Caki2 (cell line): ENCODE data around the gene ADAMTS10. TPM values are rescaled to one million over a fixed set of nuclear protein-coding genes. Genes with fewer than 3 reads are reported as not detected.

ENCODE experiments used
- DNase-seq: peaks from one replicate; pipeline ENCODE4 v3.0.0-alpha.2; 2015; ENCODE audit warnings: low read depth
- in situ Hi-C: cut with HindIII; loops from 2 replicates; pipeline ENCODE4 v1.10.0; 2016; ENCODE audit warnings: low sequenced_read_pairs, low pct_unique_long_range_greater_than_20kb, mixed read lengths
- total RNA-seq: library from RNA; depleted of rRNA; stranded (reverse); fragments of >200 nt; shearing (Covaris generic); gene quantifications from 2 replicates; pipeline ENCODE4 v1.2.3, GENCODE V29; 2014; ENCODE audit warnings: low replicate concordance

ADAMTS10 gene
- total RNA-seq, 1 experiment from 2014 or later = 4.8 TPM

- in situ Hi-C loops = no loop called here
- no peak for DNase-seq
These were observed 1.6 kb downstream of the ADAMTS10 start for GRCh38 chr19:8608941-8609278.

DNA sequence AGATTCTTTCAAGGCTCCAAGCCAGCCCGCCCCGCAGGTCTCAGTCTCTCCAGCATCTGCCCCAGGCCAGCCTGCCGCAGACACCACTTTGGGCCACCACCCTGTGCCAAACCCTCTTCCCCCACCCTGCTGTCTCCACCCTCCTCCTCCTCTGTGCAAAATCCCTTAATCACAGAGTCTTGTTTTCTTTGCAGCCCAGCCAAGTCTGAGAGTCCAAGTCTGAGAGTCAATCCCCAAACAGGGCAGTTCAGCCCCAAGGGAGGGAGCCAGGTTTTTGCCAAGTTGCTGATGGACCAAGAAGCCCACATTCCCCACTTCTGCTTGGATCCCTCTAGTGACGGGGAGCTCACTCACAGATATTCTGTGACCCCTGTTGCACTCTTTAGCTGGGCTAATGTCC is 3.1 kb downstream of the ADAMTS10 start:
- no peak for DNase-seq
- in situ Hi-C loops = no loop called here

- in situ Hi-C loops = no loop called here
These were observed 5.0 kb downstream of the ADAMTS10 start for GRCh38 chr19:8605514-8605913.

GRCh38 chr19:8601796-8602195 is 8.7 kb downstream of the ADAMTS10 start:
- in situ Hi-C loops = no loop called here
- no peak for DNase-seq

More at GRCh38 chr19:8605514-8605913, 5.0 kb downstream of the ADAMTS10 start:
- DNase-seq = no peak

GRCh38 chr19:8600816-8601215 is 9.7 kb downstream of the ADAMTS10 start:
- in situ Hi-C loops = no loop called here
- no peak for DNase-seq

DNA sequence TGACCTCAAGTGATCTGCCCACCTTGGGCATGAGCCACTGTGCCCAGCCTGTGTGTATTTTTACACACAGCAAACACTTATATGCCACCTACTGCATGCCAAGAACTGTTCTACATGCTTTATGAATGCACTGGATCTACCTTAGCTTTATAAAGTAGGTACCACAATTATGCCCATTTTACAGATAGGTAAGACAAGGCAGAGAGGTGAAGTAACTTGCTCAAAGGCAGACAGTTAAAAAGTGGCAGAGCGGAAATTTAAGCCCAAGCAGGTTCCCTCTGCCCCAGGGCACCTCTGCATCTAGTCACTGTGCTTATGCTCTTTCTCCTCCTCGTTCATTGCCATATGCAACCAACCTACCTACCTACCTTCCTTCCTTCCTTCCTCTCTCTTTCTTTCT is 10.5 kb downstream of the ADAMTS10 start:
- DNase-seq = no peak

GRCh38 chr19:8596168-8596567 is 14.3 kb downstream of the ADAMTS10 start:
- in situ Hi-C loops = no loop called here
- no peak for DNase-seq

More for the DNA sequence above, 10.5 kb downstream of the ADAMTS10 start:
- in situ Hi-C loops = no loop called here

DNA sequence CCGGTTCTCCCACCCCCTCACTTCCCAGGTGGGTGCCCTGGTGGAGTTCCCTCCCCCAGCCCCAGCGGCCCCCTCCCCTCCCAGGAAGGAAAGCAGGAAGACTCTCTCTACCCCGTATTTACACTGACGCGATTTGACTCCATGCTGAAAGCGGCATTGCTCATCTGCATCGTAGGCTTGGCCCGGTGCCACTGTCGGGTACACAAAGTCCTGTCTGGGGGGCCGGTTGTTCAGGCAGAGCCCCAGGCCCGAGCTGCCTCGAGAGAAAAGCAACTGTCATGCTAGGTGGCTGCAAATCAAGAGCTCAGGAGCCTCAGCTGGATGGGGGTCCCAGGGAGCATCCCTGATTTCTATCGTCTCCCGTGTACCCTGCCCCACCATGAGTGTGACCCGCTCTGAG is 14.9 kb downstream of the ADAMTS10 start:
- DNase-seq = no peak
- in situ Hi-C loops = no loop called here

- in situ Hi-C loops = no loop called here
- DNase-seq = no peak
These were observed 16.6 kb downstream of the ADAMTS10 start for GRCh38 chr19:8593931-8594330.

GRCh38 chr19:8592231-8593009 is 18.1 kb downstream of the ADAMTS10 start:
- in situ Hi-C loops = no loop called here
- DNase-seq = peak; percentile 96

DNA sequence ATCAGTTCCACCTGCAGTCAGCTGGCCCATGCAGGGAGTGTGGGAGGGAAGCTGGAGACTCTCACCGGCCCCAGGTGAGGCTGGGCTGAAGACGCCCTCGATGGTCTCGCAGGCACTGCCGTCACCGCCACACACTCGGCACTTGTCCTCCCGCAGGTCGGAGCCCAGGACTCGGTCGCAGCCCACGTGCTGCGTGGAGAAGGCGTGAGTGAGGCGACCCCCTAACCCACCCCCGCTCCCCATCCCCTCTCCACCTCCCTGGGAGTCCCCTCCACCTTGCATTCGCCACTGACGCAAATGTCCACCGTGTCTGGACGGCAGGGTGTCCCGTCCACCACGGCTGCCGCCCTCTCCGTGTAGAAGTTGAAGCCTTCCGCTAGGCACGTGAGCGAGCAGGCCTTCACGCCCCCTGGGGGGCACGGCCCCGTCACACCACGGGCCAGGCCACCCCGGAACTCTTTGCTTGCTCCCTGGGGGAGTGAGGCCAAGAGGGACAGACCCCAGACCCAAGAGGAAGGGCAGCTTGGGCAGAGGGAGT is 21.3 kb downstream of the ADAMTS10 start:
- in situ Hi-C loops = no loop called here
- DNase-seq = no peak

- no peak for DNase-seq
- in situ Hi-C loops = no loop called here
These were observed 24.4 kb downstream of the ADAMTS10 start for GRCh38 chr19:8585894-8586750.

DNA sequence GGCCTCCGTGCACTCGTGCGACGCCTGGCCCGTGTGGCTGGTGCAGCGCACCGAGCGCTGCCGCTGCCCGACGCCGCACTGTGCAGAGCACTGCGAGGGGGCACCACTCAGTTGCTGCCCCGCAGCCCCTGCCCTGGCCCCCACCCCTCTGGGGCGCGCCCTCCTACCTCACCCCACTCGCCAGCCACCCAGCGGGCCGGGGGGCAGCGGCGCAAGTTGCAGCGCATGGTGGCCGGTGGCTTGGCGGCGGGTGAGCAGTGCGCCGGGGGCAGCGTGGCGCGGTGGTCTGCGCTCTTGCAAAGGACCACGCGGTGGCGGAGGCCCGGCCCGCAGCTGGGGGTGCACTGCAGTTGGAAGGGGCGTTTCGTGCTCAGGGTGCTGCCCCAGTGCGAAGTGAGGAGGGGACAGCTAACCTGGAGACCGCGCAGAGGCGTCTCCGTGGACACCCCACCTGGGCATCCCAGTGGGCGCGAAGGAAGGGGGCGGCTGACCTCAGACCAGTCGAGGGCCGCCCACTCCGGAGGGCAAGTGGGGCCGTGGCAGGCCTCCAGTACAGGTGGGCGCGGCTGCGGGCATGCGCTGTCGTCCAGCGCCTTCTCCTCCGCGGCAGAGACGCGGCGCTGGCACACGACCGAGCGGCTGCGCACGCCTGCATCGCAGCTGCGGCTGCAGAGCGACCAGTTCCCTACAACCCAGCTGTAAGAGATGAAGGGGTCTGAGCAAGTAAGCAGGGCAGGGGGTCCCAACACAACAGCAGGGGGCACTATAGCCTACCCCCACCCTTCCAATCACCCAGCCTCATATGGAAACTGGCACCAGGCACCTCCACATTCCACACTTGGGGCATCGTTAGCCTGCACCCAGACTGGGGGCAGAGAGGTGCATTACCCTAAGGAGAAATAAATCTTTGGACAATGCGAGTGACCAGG is 25.3 kb downstream of the ADAMTS10 start:
- no peak for DNase-seq
- in situ Hi-C loops = no loop called here

- peak; percentile 64 for DNase-seq
- in situ Hi-C loops = no loop called here
These were observed 29.7 kb downstream of the ADAMTS10 start for GRCh38 chr19:8580710-8581281.

DNA sequence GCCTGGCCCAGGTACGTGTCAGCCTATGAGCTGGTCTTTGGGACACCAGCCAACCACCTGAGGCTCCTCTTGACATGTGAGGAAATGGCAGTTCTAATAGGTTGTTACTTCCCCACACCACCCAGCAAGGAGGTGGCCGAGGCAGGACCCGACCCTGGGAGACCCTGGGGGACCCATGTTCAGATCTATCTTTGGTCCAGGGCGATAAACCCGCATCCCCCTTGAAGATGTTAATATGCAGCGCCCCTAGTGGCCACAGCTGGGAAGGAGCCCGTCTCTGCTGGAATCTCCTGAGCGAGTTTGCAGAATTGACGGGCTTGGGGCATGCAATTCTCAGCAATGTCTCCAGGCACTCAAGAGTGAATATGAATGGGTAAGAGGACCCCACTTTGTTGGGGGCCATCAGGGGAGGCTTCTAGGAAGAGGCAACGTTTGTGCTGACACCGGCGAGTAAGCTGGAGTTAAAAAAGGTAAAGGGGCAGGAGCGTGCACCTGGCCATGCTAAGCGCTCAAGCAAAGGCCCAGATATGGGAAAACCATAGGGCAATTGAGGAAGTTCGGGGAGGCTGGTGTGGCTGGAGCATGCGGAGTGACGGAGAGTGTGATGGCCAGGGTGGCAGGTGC is 31.8 kb downstream of the ADAMTS10 start:
- peak; percentile 42 for DNase-seq
- in situ Hi-C loops = no loop called here

DNA sequence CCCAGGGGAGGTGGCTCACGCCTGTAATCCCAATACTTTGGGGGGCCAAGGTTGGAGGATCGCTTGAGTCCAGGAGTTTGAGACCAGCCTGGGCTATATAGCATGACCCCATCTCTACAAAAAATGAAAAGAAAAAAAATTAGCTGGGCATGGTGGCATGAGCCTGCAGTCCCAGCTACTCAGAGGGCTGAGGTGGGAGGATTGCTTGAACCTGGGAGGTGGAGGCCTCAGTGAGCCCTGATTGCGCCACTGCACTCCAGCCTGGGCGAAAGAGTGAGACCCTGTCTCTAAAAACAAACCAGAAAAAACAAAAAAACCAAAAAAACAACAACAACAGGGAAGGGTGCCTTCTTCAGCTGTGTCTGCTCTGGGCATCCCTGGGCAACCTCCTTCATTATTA is 32.8 kb downstream of the ADAMTS10 start:
- DNase-seq = no peak
- in situ Hi-C loops = no loop called here

DNA sequence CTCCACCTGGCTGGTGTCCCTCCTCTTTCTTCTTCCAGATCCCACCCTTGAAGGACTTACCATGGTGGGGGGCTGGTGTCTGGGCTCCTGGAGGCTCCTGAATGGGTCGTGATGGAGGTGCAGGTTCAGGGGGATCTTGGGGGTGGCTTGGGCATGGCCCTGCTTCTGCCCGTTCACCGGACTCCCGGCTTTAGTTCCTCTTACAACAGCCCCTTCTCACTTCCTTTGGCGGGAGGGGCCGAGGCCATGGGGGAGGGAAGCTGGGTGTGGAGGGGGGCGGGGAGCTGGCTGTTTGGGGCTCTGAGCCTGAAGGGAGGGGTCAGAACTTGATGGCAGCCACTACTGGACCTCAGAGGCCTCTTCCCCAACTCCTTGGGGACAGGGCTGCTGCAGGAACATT is 33.3 kb downstream of the ADAMTS10 start, which contains the start of gene MYO1F:
TSS of gene MYO1F (minus strand) at position 196 of the 400 bp plus-strand sequence. CDS start at position 63, 133 bp downstream.
- in situ Hi-C loops = no loop called here

More for the DNA sequence above, 33.3 kb downstream of the ADAMTS10 start, which contains the start of gene MYO1F:
- no peak for DNase-seq
